GM19328 (cell line): ENCODE data around the gene ATRNL1.

Source experiments
- ATAC-seq: cut with Tn5 transposase; IDR thresholded peaks from one replicate; pipeline ENCODE4 v1.9.1; 2021; ENCODE audit warnings: mild to moderate bottlenecking, moderate library complexity; ENCODE audit not compliant: unreplicated experiment

The ATRNL1 gene

GRCh38 chr10:115974816-115975430 lies 881.8 kb downstream of the ATRNL1 start:
- ATAC-seq = no peak

DNA sequence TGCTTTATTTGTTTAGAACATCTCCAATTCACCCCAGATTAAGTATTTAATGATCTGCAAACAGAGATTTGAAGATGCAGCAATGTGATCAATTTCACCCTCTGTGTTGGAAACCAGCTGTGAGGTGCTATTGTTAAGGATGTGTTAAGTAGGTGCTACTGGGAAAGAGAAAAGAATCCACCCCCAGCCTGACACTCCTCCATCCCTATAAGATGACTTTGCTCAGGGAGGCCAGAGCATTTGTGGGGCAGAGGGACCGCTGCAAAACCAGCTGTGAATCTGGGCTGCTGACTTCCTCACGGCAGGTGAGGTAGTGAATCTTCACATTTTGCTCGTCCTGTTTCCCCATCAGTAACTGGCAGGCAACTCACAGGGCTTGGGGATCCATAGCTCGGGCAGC lies 882.3 kb downstream of the ATRNL1 start:
- no peak for ATAC-seq

- no peak for ATAC-seq
Measured at GRCh38 chr10:115976342-115976741, 883.2 kb downstream of the ATRNL1 start.

GRCh38 chr10:115977855-115978254 lies 884.7 kb downstream of the ATRNL1 start:
- ATAC-seq = no peak

DNA sequence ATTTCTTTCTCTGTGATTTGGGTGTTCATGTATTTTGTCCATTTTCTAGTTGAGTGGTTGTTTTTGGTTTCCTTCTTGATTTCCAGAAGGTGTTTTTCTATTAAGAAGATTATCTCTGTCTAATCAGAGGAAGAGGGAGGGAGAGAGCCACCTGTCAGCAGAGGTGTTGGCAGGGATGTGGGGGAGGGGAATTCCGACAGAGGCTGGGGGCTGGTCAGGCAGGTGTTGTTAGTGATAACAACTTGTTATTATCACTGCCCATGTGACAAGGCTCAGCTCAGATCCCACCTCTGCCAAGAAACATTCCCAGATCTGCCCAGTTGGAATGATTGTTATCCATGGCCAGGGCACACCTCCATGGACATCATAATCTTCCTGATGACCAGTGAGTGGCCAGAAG lies 886.4 kb downstream of the ATRNL1 start:
- no peak for ATAC-seq

GRCh38 chr10:115980470-115980869 lies 887.3 kb downstream of the ATRNL1 start:
- ATAC-seq = no peak

DNA sequence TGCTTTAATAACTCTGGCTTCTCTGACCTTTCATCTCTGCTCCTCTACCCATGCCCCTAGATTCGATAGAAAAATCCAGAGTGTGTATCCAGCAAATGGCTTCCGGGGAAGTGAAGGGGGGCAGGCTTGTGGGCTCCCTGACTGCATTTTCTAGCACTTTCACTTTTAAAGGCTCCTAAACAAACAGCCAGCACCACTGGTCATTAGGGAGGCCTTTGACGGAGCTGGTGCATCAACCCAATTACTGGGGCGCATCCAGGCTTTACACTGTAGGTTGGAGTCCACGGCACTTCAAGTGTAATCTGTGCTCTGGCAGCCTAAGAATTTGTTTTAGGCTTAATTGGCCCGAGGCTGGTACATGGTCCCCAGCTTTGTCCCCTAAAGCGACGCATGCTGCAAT lies 887.9 kb downstream of the ATRNL1 start:
- no peak for ATAC-seq

DNA sequence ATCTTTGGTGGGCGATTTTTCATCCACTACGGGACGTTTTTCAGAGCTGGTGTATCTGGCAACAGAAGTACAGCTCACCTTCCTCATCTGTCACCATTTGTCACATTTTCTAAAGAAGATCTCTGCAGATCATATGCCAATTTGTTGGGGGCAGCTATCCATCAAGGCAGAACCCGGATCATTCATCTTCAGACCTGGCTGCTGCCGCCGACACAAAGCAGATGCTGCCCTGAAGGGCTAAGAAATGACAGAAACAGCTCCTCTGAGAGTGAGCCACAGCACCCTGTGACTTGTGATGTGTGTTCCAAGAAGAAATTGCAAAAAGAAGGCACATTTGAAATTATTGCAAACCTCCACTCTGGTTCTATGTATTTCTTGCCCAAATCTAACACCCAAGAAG lies 888.9 kb downstream of the ATRNL1 start:
- ATAC-seq = no peak

- ATAC-seq = no peak
Measured at GRCh38 chr10:115982526-115982925, 889.4 kb downstream of the ATRNL1 start.

DNA sequence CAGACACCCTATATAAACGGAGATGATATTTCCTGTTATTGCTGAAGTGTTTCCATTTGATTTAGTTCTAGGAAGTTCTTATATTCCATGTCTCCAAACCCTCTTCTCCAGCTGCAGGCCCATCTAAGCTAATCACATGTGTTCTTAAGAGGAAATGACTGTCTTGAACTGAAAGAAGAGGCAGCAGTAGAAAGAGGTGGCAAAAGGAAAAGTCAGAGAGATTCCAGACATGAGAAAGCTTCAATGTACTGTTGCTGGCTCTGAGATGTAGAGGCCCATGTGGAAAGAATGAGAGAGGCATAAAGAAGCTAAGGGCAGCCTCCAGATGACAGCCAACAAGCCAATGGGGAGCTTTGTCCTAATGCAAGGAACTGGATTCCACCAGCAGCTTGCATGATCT lies 892.6 kb downstream of the ATRNL1 start:
- no peak for ATAC-seq

GRCh38 chr10:115988380-115988779 lies 895.2 kb downstream of the ATRNL1 start:
- no peak for ATAC-seq

GRCh38 chr10:115989621-115990020 lies 896.5 kb downstream of the ATRNL1 start:
- ATAC-seq = no peak

DNA sequence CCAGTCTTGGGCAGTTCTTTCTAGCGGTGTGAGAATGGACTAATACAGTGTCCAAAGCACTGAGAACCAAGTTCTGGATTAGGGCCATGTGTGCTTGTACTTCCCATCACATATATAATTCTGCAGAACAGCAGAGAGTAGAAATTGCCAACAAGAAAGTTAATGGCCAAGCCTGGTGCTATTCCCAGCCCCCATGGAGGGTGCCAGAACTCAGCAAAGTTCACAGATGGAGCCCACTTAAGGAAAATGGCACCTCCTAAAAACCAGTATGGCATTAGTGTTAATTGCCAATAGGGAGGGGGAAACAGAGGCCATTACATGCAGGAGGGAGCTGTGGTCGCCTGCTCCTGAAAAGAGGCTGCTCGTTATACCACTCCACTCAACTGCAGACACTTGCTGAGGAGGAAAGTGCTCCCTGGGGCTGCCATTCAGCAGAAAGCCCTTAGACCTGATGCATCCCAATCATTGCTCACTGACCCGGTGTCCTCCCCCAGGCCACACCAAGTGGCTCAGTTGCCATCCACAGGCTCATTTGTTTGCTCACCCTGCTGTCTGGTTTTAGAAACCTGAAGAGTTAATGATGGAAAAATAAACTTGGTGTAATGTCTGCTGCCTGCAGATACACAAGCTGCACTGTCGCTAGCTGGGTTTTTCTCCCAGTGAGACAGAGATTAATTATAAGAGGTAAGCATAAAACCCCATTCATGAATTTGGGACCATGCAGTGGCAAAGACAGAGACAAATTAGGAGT lies 899.2 kb downstream of the ATRNL1 start:
- ATAC-seq = no peak

DNA sequence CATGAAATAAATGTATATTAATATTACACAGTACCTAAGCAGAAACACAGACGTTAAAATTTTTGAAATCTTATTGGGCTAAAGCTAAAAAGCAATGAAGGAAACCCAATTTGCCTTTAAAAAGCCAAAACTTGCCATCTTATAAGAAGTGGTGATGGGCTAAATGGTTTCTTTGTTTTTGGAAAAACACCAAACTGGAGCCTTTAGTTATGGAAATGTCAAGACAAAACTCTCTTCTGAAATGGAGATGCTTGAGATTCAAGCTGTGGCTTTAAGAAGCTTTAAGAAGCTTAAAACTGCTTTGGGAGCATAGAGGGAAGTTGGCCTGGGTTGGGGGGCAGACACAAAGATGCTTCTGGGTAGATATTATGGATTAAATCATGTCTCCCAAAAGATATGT lies 902.9 kb downstream of the ATRNL1 start:
- no peak for ATAC-seq

- ATAC-seq = no peak
Measured at GRCh38 chr10:115998301-115998700, 905.1 kb downstream of the ATRNL1 start.
